SK-N-SH (cell line): ENCODE measurements around the gene SDHA.
"Not testable (repeated sequence)": the region's sequence is repeated elsewhere in the genome, so short reads cannot be mapped to it uniquely, and the experiment has no call there.

Experiments used
- EP300 ChIP-seq, 2 experiments: IDR thresholded peaks; 2 replicates each; pipeline versions ENCODE4 v1.4.0 to v1.6.1; 2012; ENCODE audit warnings: borderline replicate concordance in 1 of 2, low read depth in 1 of 2, low read length in 1 of 2
- EZH2phosphoT487 ChIP-seq: fragments of 200-600 bp; sonication (generic); IDR thresholded peaks from 2 replicates; pipeline ENCODE4 v1.6.1; 2017; ENCODE audit warnings: low read depth, mixed run types, mild to moderate bottlenecking, antibody characterized with exemption, moderate library complexity, borderline replicate concordance
- POLR2AphosphoS5 ChIP-seq: IDR thresholded peaks from 2 replicates; pipeline ENCODE4 v1.6.1; 2012; ENCODE audit warnings: low read depth, low read length
- TF ChIP-seq, protein P1 (sequence below): fragments of 200-600 bp; sonication (generic); IDR thresholded peaks from 2 replicates; pipeline ENCODE4 v1.6.1; 2017; ENCODE audit warnings: antibody characterized with exemption, mild to moderate bottlenecking, moderate library complexity

DNA sequence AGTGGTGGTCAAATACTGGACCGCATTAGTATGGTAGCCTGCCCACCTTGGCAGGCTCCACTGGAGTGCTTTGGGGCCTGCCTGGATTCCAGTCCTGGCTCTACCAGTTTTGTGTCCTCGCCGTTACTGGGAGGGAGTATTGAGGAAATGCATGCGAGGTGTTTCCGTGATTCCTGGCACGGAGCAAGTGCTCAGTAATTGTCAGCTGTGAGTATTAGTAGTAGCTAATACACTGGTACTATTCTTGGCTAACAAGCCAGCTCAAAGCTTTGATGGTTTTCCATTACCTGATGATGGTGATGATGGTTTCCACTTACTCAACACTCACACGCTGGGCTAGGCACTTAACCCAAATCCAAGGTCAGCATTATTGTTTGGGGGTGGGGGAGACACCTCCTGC is 56.2 kb downstream of the SDHA start:
- TF ChIP-seq, protein P1, sequence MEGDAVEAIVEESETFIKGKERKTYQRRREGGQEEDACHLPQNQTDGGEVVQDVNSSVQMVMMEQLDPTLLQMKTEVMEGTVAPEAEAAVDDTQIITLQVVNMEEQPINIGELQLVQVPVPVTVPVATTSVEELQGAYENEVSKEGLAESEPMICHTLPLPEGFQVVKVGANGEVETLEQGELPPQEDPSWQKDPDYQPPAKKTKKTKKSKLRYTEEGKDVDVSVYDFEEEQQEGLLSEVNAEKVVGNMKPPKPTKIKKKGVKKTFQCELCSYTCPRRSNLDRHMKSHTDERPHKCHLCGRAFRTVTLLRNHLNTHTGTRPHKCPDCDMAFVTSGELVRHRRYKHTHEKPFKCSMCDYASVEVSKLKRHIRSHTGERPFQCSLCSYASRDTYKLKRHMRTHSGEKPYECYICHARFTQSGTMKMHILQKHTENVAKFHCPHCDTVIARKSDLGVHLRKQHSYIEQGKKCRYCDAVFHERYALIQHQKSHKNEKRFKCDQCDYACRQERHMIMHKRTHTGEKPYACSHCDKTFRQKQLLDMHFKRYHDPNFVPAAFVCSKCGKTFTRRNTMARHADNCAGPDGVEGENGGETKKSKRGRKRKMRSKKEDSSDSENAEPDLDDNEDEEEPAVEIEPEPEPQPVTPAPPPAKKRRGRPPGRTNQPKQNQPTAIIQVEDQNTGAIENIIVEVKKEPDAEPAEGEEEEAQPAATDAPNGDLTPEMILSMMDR, result not testable (repeated sequence)
- not testable (repeated sequence) for TF ChIP-seq EP300 (IDR thresholded peaks at IDR 0.05; ENCODE audit: borderline replicate concordance in 1 of 2, low read depth in 1 of 2, low read length in 1 of 2); POLR2AphosphoS5; EZH2phosphoT487
